HG02981 (cell line): ENCODE measurements around the gene GJB2.

Source experiments
- ATAC-seq: cut with Tn5 transposase; IDR thresholded peaks from one replicate; pipeline ENCODE4 v1.9.1; 2021; ENCODE audit warnings: mild to moderate bottlenecking, moderate library complexity; ENCODE audit not compliant: unreplicated experiment

The GJB2 gene

GRCh38 chr13:20193162-20193906 lies 596 bp upstream of the GJB2 start:
- ATAC-seq, result no peak

- no peak for ATAC-seq
Observed at GRCh38 chr13:20192158-20192835, 441 bp downstream of the GJB2 start.

- ATAC-seq, result no peak
Observed at GRCh38 chr13:20191311-20192157, 1.2 kb downstream of the GJB2 start.

GRCh38 chr13:20190481-20191310 lies 2.0 kb downstream of the GJB2 start:
- ATAC-seq, result no peak

GRCh38 chr13:20190076-20190475 lies 2.7 kb downstream of the GJB2 start:
- ATAC-seq, result no peak

GRCh38 chr13:20188667-20189553 lies 3.8 kb downstream of the GJB2 start:
- ATAC-seq, result no peak

GRCh38 chr13:20186771-20187170 lies 6.0 kb downstream of the GJB2 start:
- no peak for ATAC-seq

- ATAC-seq, result no peak
Observed at GRCh38 chr13:20185366-20186056, 7.2 kb downstream of the GJB2 start.

GRCh38 chr13:20182231-20182846 lies 10.4 kb downstream of the GJB2 start:
- ATAC-seq, result peak; percentile 75

- ATAC-seq, result no peak
Observed at GRCh38 chr13:20181188-20181587, 11.6 kb downstream of the GJB2 start.

GRCh38 chr13:20178156-20178555 lies 14.6 kb downstream of the GJB2 start:
- ATAC-seq, result no peak

- ATAC-seq, result no peak
Observed at GRCh38 chr13:20177049-20177831, 15.5 kb downstream of the GJB2 start.

GRCh38 chr13:20175907-20176652 lies 16.7 kb downstream of the GJB2 start:
- no peak for ATAC-seq

- no peak for ATAC-seq
Observed at GRCh38 chr13:20175406-20175794, 17.3 kb downstream of the GJB2 start.

- ATAC-seq, result peak; percentile 83
Observed at GRCh38 chr13:20174656-20175405, 17.9 kb downstream of the GJB2 start.

- ATAC-seq, result no peak
Observed at GRCh38 chr13:20173116-20173746, 19.5 kb downstream of the GJB2 start.
